ENCODE measurements around the gene AFG1L. TPM values are rescaled to one million over a fixed set of nuclear protein-coding genes. Genes with fewer than 3 reads are reported as not detected.

AFG1L gene
- total RNA-seq, 1 donor from 2014 or later = 8.8 TPM

Other genes starting within 250 kb of the AFG1L start
- gene OSTM1, start 220.3 kb upstream of the AFG1L start, total RNA-seq = 43.2 TPM
- not detected for gene NR2E1, start 129.0 kb upstream of the AFG1L start, total RNA-seq
- gene SNX3, start 34.0 kb upstream of the AFG1L start, total RNA-seq = 145 TPM